Vagina (tissue), 2 donors: ENCODE measurements around the gene TNFRSF14. TPM values are rescaled to one million over a fixed set of nuclear protein-coding genes. Genes with fewer than 3 reads are reported as not detected.

Experiments
- DNase-seq, 2 donors: peaks; one replicate each; pipeline ENCODE4 v3.0.0-alpha.2; 2017; ENCODE audit errors: extremely low spot score in 2 of 2
- H3K27ac ChIP-seq: fragments of 200-600 bp; sonication (generic); one replicate; pipeline ENCODE4 v1.5.1; 2019
- H3K27me3 ChIP-seq: fragments of 200-600 bp; sonication (generic); one replicate; pipeline ENCODE4 v1.5.1; 2019
- H3K36me3 ChIP-seq, 2 donors: fragments of 200-600 bp; sonication (generic); one replicate each; pipeline ENCODE4 v1.5.1; 2017 to 2019
- H3K4me1 ChIP-seq: fragments of 200-600 bp; sonication (generic); one replicate; pipeline ENCODE4 v1.5.1; 2019
- H3K4me3 ChIP-seq, 2 donors: fragments of 200-600 bp; sonication (generic); 1 replicate in 1 of 2; 2 replicates in 1 of 2; pipeline ENCODE4 v1.5.1; 2016 to 2019
- H3K9me3 ChIP-seq: fragments of 200-600 bp; sonication (generic); one replicate; pipeline ENCODE4 v1.5.1; 2019
- CTCF ChIP-seq, 3 experiments: fragments of 450-650 bp in 2 of 3; fragments of 200-600 bp in 1 of 3; sonication (generic) in 1 of 3; IDR thresholded peaks; one replicate each; pipeline ENCODE4 v1.5.1; 2017 to 2019; ENCODE audit warnings: antibody characterized with exemption in 3 of 3, mild to moderate bottlenecking in 2 of 3, moderate library complexity in 2 of 3
- POLR2A ChIP-seq, 2 donors: fragments of 450-650 bp; IDR thresholded peaks; one replicate each; pipeline ENCODE4 v1.6.1; 2017; ENCODE audit warnings: antibody characterized with exemption in 2 of 2, mild to moderate bottlenecking in 2 of 2, moderate library complexity in 2 of 2
- POLR2AphosphoS5 ChIP-seq, 2 donors: sonication (generic); formaldehyde crosslinking; IDR thresholded peaks; one replicate each; pipeline ENCODE4 v1.9.0; 2017; ENCODE audit warnings: antibody characterized with exemption in 2 of 2, mild to moderate bottlenecking in 2 of 2, low read depth in 1 of 2; ENCODE audit not compliant: insufficient read depth in 1 of 2
- intact Hi-C: fragments of 100-400 bp; cut with DNase I; formaldehyde crosslinking; loops from one replicate; pipeline ENCODE4 v1.15.1; 2023
- total RNA-seq: library from RNA; depleted of rRNA; stranded (reverse); fragments of >200 nt; gene quantifications from one replicate; pipeline ENCODE4 v1.2.3, GENCODE V29; 2016

Gene TNFRSF14
- total RNA-seq, 1 donor from 2014 or later, result 49.6 TPM

- intact Hi-C loops, result no loop called here
- H3K4me3 ChIP-seq, result no peak overlapping the region
- H3K27ac ChIP-seq, result no peak overlapping the region
- no peaks in the 10 kb centered on the region for H3K27me3 ChIP-seq
- H3K9me3 ChIP-seq, result no peaks in the 10 kb centered on the region
- TF ChIP-seq POLR2A (IDR thresholded peaks at IDR 0.05), result no peak
- TF ChIP-seq CTCF (IDR thresholded peaks at IDR 0.05), result no peak
- no peak for DNase-seq
- H3K36me3 ChIP-seq, result peaks cover 3 to 57% of the 10 kb centered on the region in 2 donors
- peaks cover 7% of the 10 kb centered on the region for H3K4me1 ChIP-seq
Observed at GRCh38 chr1:2509589-2509988, 46.6 kb upstream of the TNFRSF14 start.

- intact Hi-C loops, result no loop called here
- TF ChIP-seq POLR2A (IDR thresholded peaks at IDR 0.05) (no peak), POLR2AphosphoS5 (IDR thresholded peaks at IDR 0.05; ENCODE audit: insufficient read depth in 1 of 2, low read depth in 1 of 2) (no peak), CTCF (IDR thresholded peaks at IDR 0.05) (no peak)
- no peaks in the 10 kb centered on the region for H3K4me1 ChIP-seq
- no peaks in the 10 kb centered on the region for H3K27me3 ChIP-seq
- no peak overlapping the region for H3K27ac ChIP-seq
- no peaks in the 10 kb centered on the region for H3K9me3 ChIP-seq
- DNase-seq, result no peak
- peaks cover 3 to 64% of the 10 kb centered on the region in 2 donors for H3K36me3 ChIP-seq
- H3K4me3 ChIP-seq, result no peak overlapping the region
Observed at GRCh38 chr1:2510366-2511155, 45.6 kb upstream of the TNFRSF14 start.

GRCh38 chr1:2512862-2513421, 43.2 kb upstream of the TNFRSF14 start:
- intact Hi-C loops, result no loop called here
- H3K36me3 ChIP-seq, result peaks cover 3 to 87% of the 10 kb centered on the region in 2 donors
- H3K27me3 ChIP-seq, result no peaks in the 10 kb centered on the region
- H3K9me3 ChIP-seq, result no peaks in the 10 kb centered on the region
- TF ChIP-seq POLR2A (IDR thresholded peaks at IDR 0.05) (no peak), POLR2AphosphoS5 (IDR thresholded peaks at IDR 0.05; ENCODE audit: insufficient read depth in 1 of 2, low read depth in 1 of 2) (no peak), CTCF (IDR thresholded peaks at IDR 0.05) (no peak)
- H3K4me1 ChIP-seq, result no peaks in the 10 kb centered on the region
- no peak for DNase-seq
- no peak overlapping the region for H3K4me3 ChIP-seq
- no peak overlapping the region for H3K27ac ChIP-seq

GRCh38 chr1:2513939-2514652, 42.1 kb upstream of the TNFRSF14 start:
- no peaks in the 10 kb centered on the region for H3K9me3 ChIP-seq
- H3K27me3 ChIP-seq, result no peaks in the 10 kb centered on the region
- H3K27ac ChIP-seq, result no peak overlapping the region
- DNase-seq, result no peak
- no peak overlapping the region for H3K4me3 ChIP-seq
- peaks cover 3 to 92% of the 10 kb centered on the region in 2 donors for H3K36me3 ChIP-seq
- intact Hi-C loops, result no loop called here
- no peaks in the 10 kb centered on the region for H3K4me1 ChIP-seq
- TF ChIP-seq CTCF (IDR thresholded peaks at IDR 0.05) (no peak), POLR2AphosphoS5 (IDR thresholded peaks at IDR 0.05; ENCODE audit: insufficient read depth in 1 of 2, low read depth in 1 of 2) (no peak), POLR2A (IDR thresholded peaks at IDR 0.05) (no peak)
